H1 (cell line): ENCODE measurements around the gene GATAD2B. TPM values are rescaled to one million over a fixed set of nuclear protein-coding genes. Genes with fewer than 3 reads are reported as not detected.
"Not testable (repeated sequence)": the region's sequence is repeated elsewhere in the genome, so short reads cannot be mapped to it uniquely, and the experiment has no call there.

Source experiments
- CTCF ChIA-PET: fragments of 300-600 bp; sonication (Branson Sonifier 250); formaldehyde crosslinking; loops from one replicate; lab custom pipeline; 2021; ENCODE audit not compliant: partially characterized antibody; lab: Charles Lee
- POLR2A ChIA-PET: fragments of 300-600 bp; sonication (Branson Sonifier 250); formaldehyde crosslinking; loops from one replicate; lab custom pipeline; 2021; ENCODE audit warnings: inconsistent platforms; ENCODE audit not compliant: partially characterized antibody; lab: Charles Lee
- DNase-seq, 2 experiments: peaks; one replicate each; pipeline versions ENCODE4 v3.0.0 to v3.0.0-alpha.2; 2010 to 2022; ENCODE audit warnings: low spot score in 2 of 2, low read depth in 1 of 2, mixed read lengths in 1 of 2
- FAIRE-seq: peaks from 2 replicates; lab custom pipeline; 2011; peaks lifted over from hg19 to GRCh38; lab: Jason Lieb, UNC
- H2AFZ ChIP-seq: 2 replicates; pipeline ENCODE4 v1.8.1; 2012; ENCODE audit warnings: low read length, inconsistent platforms
- H2AK5ac ChIP-seq: 2 replicates; pipeline ENCODE4 v1.6.1; 2013; ENCODE audit warnings: low read depth, low read length
- H2BK120ac ChIP-seq: replicated peaks from 2 replicates; pipeline ENCODE3; 2013; ENCODE audit warnings: low read depth, low read length, inconsistent platforms
- H2BK12ac ChIP-seq: 2 replicates; pipeline ENCODE4 v1.6.1; 2013; ENCODE audit warnings: low read depth, low read length
- H2BK15ac ChIP-seq: 2 replicates; pipeline ENCODE4 v1.6.1; 2013; ENCODE audit warnings: low read length
- H2BK20ac ChIP-seq: 2 replicates; pipeline ENCODE4 v1.6.1; 2013; ENCODE audit warnings: low read length
- H2BK5ac ChIP-seq: 2 replicates; pipeline ENCODE4 v1.6.1; 2013; ENCODE audit warnings: low read depth, low read length
- H3K14ac ChIP-seq: 2 replicates; pipeline ENCODE4 v1.6.1; 2013; ENCODE audit warnings: inconsistent platforms; ENCODE audit not compliant: insufficient read length
- H3K18ac ChIP-seq: 2 replicates; pipeline ENCODE4 v1.6.1; 2013; ENCODE audit warnings: low read length; ENCODE audit errors: extremely low read depth
- H3K23ac ChIP-seq: 2 replicates; pipeline ENCODE4 v1.6.1; 2013; ENCODE audit warnings: inconsistent platforms; ENCODE audit not compliant: insufficient read length
- H3K23me2 ChIP-seq: 2 replicates; pipeline ENCODE4 v1.6.1; 2013; ENCODE audit warnings: low read depth, low read length
- H3K27ac ChIP-seq: 2 replicates; pipeline ENCODE4 v1.6.1; 2011; ENCODE audit warnings: low read depth, low read length, inconsistent platforms
- H3K27me3 ChIP-seq, 4 experiments: replicated peaks in 1 of 4; 1 replicate in 1 of 4; 2 replicates in 3 of 4; pipeline versions ENCODE4 v1.6.1 to v1.8.1; 2011 to 2013; ENCODE audit warnings: low read length in 3 of 4, mild to moderate bottlenecking in 3 of 4, inconsistent platforms in 2 of 4, mixed read lengths in 2 of 4, moderate library complexity in 1 of 4; ENCODE audit not compliant: control insufficient read depth in 3 of 4, insufficient read depth in 3 of 4; ENCODE audit errors: extremely low read depth in 1 of 4
- H3K36me3 ChIP-seq, 4 experiments: 2 replicates each; pipeline versions ENCODE4 v1.6.1 to v1.8.1; 2011 to 2013; ENCODE audit warnings: mild to moderate bottlenecking in 4 of 4, low read length in 3 of 4, moderate library complexity in 2 of 4, control low read depth in 1 of 4, inconsistent platforms in 1 of 4; ENCODE audit not compliant: insufficient read depth in 4 of 4, control insufficient read depth in 2 of 4
- H3K4ac ChIP-seq: replicated peaks from 2 replicates; pipeline ENCODE3; 2013; ENCODE audit warnings: low read length, low read depth, mixed read lengths, inconsistent platforms; ENCODE audit not compliant: insufficient read length
- H3K4me1 ChIP-seq, 4 experiments: replicated peaks in 1 of 4; 1 replicate in 1 of 4; 2 replicates in 3 of 4; pipeline versions ENCODE4 v1.6.1 to v1.8.1; 2011 to 2013; ENCODE audit warnings: low read length in 3 of 4, inconsistent platforms in 2 of 4, mixed read lengths in 1 of 4; ENCODE audit not compliant: insufficient read depth in 4 of 4, control insufficient read depth in 3 of 4
- H3K4me2 ChIP-seq, 2 experiments: 2 replicates each; pipeline versions ENCODE4 v1.6.1 to v1.8.1; 2011 to 2013; ENCODE audit warnings: low read depth in 2 of 2, low read length in 2 of 2, control low read depth in 1 of 2, inconsistent platforms in 1 of 2, mild to moderate bottlenecking in 1 of 2; ENCODE audit not compliant: insufficient read depth in 1 of 2
- H3K4me3 ChIP-seq, 4 experiments: fragments of 200-600, 300-600 bp in 1 of 4; sonication (generic), shearing (Covaris generic), sonication (Bioruptor Twin) in 1 of 4; 2 replicates each; pipeline versions ENCODE4 v1.5.1 to v1.8.1; 2011 to 2016; ENCODE audit warnings: low read length in 4 of 4, low read depth in 3 of 4, control low read depth in 2 of 4, inconsistent platforms in 2 of 4, mild to moderate bottlenecking in 2 of 4, mixed read lengths in 1 of 4, moderate library complexity in 1 of 4; ENCODE audit not compliant: insufficient read depth in 2 of 4; ENCODE audit errors: extremely low read depth in 1 of 4
- H3K56ac ChIP-seq: replicated peaks from 2 replicates; pipeline ENCODE3; 2013; ENCODE audit warnings: low read depth, mild to moderate bottlenecking, mixed read lengths, low read length, inconsistent platforms; ENCODE audit not compliant: insufficient read length
- H3K79me1 ChIP-seq: 2 replicates; pipeline ENCODE4 v1.6.1; 2013; ENCODE audit warnings: low read depth, low read length, control low read depth
- H3K79me2 ChIP-seq, 2 experiments: 2 replicates each; pipeline versions ENCODE4 v1.6.1 to v1.8.1; 2012 to 2013; ENCODE audit warnings: low read length in 2 of 2, mild to moderate bottlenecking in 2 of 2, inconsistent platforms in 1 of 2; ENCODE audit not compliant: insufficient read depth in 2 of 2, control insufficient read depth in 1 of 2
- H3K9ac ChIP-seq, 4 experiments: replicated peaks in 1 of 4; 1 replicate in 1 of 4; 2 replicates in 3 of 4; pipeline versions ENCODE4 v1.6.1 to v1.8.1; 2011 to 2013; ENCODE audit warnings: low read depth in 3 of 4, low read length in 3 of 4, control low read depth in 2 of 4, mild to moderate bottlenecking in 2 of 4, moderate library complexity in 2 of 4, inconsistent platforms in 1 of 4; ENCODE audit errors: extremely low read depth in 1 of 4
- H3K9me3 ChIP-seq, 2 experiments: 2 replicates each; pipeline versions ENCODE4 v1.6.1 to v1.8.1; 2012 to 2013; ENCODE audit warnings: mild to moderate bottlenecking in 2 of 2, moderate library complexity in 2 of 2, control low read depth in 1 of 2, inconsistent platforms in 1 of 2, low read depth in 1 of 2, low read length in 1 of 2, mixed read lengths in 1 of 2; ENCODE audit not compliant: insufficient read depth in 2 of 2
- H4K20me1 ChIP-seq, 2 experiments: replicated peaks in 1 of 2; 2 replicates each; pipeline versions ENCODE3 to v1.8.1; 2011 to 2013; ENCODE audit warnings: inconsistent platforms in 2 of 2, low read length in 2 of 2, mild to moderate bottlenecking in 1 of 2; ENCODE audit not compliant: insufficient read depth in 2 of 2, control insufficient read depth in 1 of 2
- H4K5ac ChIP-seq: 2 replicates; pipeline ENCODE4 v1.6.1; 2013; ENCODE audit warnings: low read length, low read depth, mixed read lengths, inconsistent platforms; ENCODE audit not compliant: insufficient read length
- H4K8ac ChIP-seq: 2 replicates; pipeline ENCODE4 v1.8.0; 2013; ENCODE audit warnings: mild to moderate bottlenecking, moderate library complexity, low read length, inconsistent platforms; ENCODE audit not compliant: insufficient read depth; ENCODE audit errors: extremely low read depth
- H4K91ac ChIP-seq: replicated peaks from 2 replicates; pipeline ENCODE3; 2013; ENCODE audit warnings: low read length, mixed read lengths, inconsistent platforms; ENCODE audit not compliant: insufficient read length
- WGBS, 2 experiments: shearing (Covaris generic) in 1 of 2; methylation state at CpG; one replicate each; pipeline versions ENCODE4 v1.1.6 to v1.1.7; 2013 to 2015; ENCODE audit warnings: low lambda C conversion rate in 2 of 2, mixed read lengths in 2 of 2, inconsistent platforms in 1 of 2, low coverage in 1 of 2, missing lambda C conversion rate in 1 of 2; ENCODE audit not compliant: insufficient replicate concordance in 2 of 2, insufficient coverage in 1 of 2, insufficient read length in 1 of 2; ENCODE audit errors: extremely low coverage in 1 of 2, missing lambda C conversion rate in 1 of 2; 5-methylcytosine and 5-hydroxymethylcytosine counted together
- polyA plus RNA-seq, 7 experiments: library from polyadenylated mRNA; depleted of rRNA in 3 of 7; stranded (reverse) in 5 of 7; unstranded in 2 of 7; fragments of >200 nt in 5 of 7; fragments of 200-250 nt in 2 of 7; gene quantifications; 1 replicate in 5 of 7; 2 replicates in 1 of 7; 4 replicates in 1 of 7; pipeline versions ENCODE4 v1.2.1 to v1.2.3, GENCODE V29; 2011 to 2013; ENCODE audit warnings: missing spikeins in 2 of 7, mixed read lengths in 2 of 7
- total RNA-seq: library from RNA; stranded (reverse); fragmentation: NEBNext Ultra II Directional; extraction: Animal tissue kit (Norgen Biotek cat#: 25700); gene quantifications from 2 replicates; pipeline ENCODE4 v1.2.1, GENCODE V29; 2021

The GATAD2B gene
- total and polyA plus RNA-seq, 2 of the 8 experiments (the other 6 are each of a cell fraction or from before 2014, with no cell fraction given): 8.4 to 39.1 TPM

GRCh38 chr1:153905908-153906307, 16.9 kb downstream of the GATAD2B start:
- not testable (repeated sequence) for H4K20me1 ChIP-seq, H3K18ac ChIP-seq, H3K56ac ChIP-seq, H3K4me1 ChIP-seq, H3K9ac ChIP-seq, H2BK20ac ChIP-seq, H4K91ac ChIP-seq, H2BK15ac ChIP-seq, H3K36me3 ChIP-seq, H2AK5ac ChIP-seq, H4K5ac ChIP-seq, H3K9me3 ChIP-seq, H3K79me1 ChIP-seq, H2BK5ac ChIP-seq, H3K27me3 ChIP-seq, H4K8ac ChIP-seq, H3K4me3 ChIP-seq, H2BK120ac ChIP-seq, H3K14ac ChIP-seq, H2BK12ac ChIP-seq, H2AFZ ChIP-seq, FAIRE-seq, H3K4me2 ChIP-seq, DNase-seq, H3K27ac ChIP-seq, H3K23ac ChIP-seq, H3K23me2 ChIP-seq, H3K4ac ChIP-seq
- 93% methylated on average over 8 of the region's 8 CpGs; no CpG with 5 or more reads in 1 of the 2 experiments for WGBS, 2 experiments
- peaks cover 0 to 94% of the 10 kb centered on the region in 2 experiments; a peak in 2 of 4 replicates for H3K79me2 ChIP-seq
- CTCF ChIA-PET: interaction anchor here (1.0 kb wide), 1 partner anchor 75 kb away, joined by 3 read pairs; no protein-coding TSS in a partner anchor
- POLR2A ChIA-PET: interaction anchor here (1.2 kb wide), 1 partner anchor 24 kb away, joined by 4 read pairs; no protein-coding TSS in a partner anchor
